Fibroblast of lung (primary cell): Measurements from ENCODE around the gene ZNF774. TPM values are rescaled to one million over a fixed set of nuclear protein-coding genes. Genes with fewer than 3 reads are reported as not detected.
A peak's percentile ranks its signal among the peaks of the same experiment; 100 is the strongest.

ENCODE experiments used
- DNase-seq, 2 donors: peaks; one replicate each; pipeline versions ENCODE4 v3.0.0 to v3.0.0-alpha.2; 2010; ENCODE audit warnings: low read depth in 2 of 2
- H2AFZ ChIP-seq: 2 replicates; pipeline ENCODE4 v1.5.1; 2012; ENCODE audit warnings: low read length, control low read depth, inconsistent platforms
- H3K27ac ChIP-seq: 2 replicates; pipeline ENCODE4 v1.5.1; 2011; ENCODE audit warnings: low read length, control low read depth; ENCODE audit not compliant: insufficient read depth
- H3K27me3 ChIP-seq: 2 replicates; pipeline ENCODE4 v1.5.1; 2011; ENCODE audit warnings: mild to moderate bottlenecking, low read length; ENCODE audit not compliant: control insufficient read depth, insufficient read depth
- H3K36me3 ChIP-seq: 2 replicates; pipeline ENCODE4 v1.5.1; 2011; ENCODE audit warnings: low read length; ENCODE audit not compliant: control insufficient read depth, insufficient read depth
- H3K4me1 ChIP-seq: 2 replicates; pipeline ENCODE4 v1.5.1; 2011; ENCODE audit warnings: low read length; ENCODE audit not compliant: control insufficient read depth, insufficient read depth; ENCODE audit errors: extremely low read depth
- H3K4me2 ChIP-seq: 2 replicates; pipeline ENCODE4 v1.5.1; 2011; ENCODE audit warnings: low read length, control low read depth; ENCODE audit not compliant: insufficient read depth; ENCODE audit errors: extremely low read depth
- H3K4me3 ChIP-seq, 4 experiments: fragments of 200-600 bp in 1 of 4; sonication (generic) in 1 of 4; replicated peaks in 1 of 4; 2 replicates each; pipeline ENCODE4 v1.5.1; 2011 to 2016; ENCODE audit warnings: low read length in 4 of 4, low read depth in 3 of 4, mild to moderate bottlenecking in 3 of 4, control low read depth in 2 of 4, inconsistent platforms in 1 of 4, mixed read lengths in 1 of 4; ENCODE audit not compliant: insufficient read depth in 1 of 4; ENCODE audit errors: control extremely low read depth in 1 of 4
- H3K79me2 ChIP-seq: 2 replicates; pipeline ENCODE4 v1.5.1; 2012; ENCODE audit warnings: mild to moderate bottlenecking, low read length, inconsistent platforms; ENCODE audit not compliant: control insufficient read depth, insufficient read depth
- H3K9ac ChIP-seq: 2 replicates; pipeline ENCODE4 v1.5.1; 2011; ENCODE audit warnings: mild to moderate bottlenecking, low read length, control low read depth; ENCODE audit not compliant: insufficient read depth
- H3K9me3 ChIP-seq: 2 replicates; pipeline ENCODE4 v1.5.1; 2012; ENCODE audit warnings: low read depth, low read length; ENCODE audit not compliant: control insufficient read depth, insufficient read depth
- H4K20me1 ChIP-seq: 2 replicates; pipeline ENCODE4 v1.5.1; 2011; ENCODE audit warnings: low read length; ENCODE audit not compliant: control insufficient read depth, insufficient read depth; ENCODE audit errors: extremely low read depth
- EZH2 ChIP-seq: IDR thresholded peaks from 2 replicates; pipeline ENCODE4 v1.5.1; 2012; ENCODE audit warnings: low read length, control low read depth, mild to moderate bottlenecking; ENCODE audit errors: missing control alignments
- polyA plus RNA-seq, 2 donors: library from polyadenylated mRNA; depleted of rRNA in 1 of 2; stranded (reverse) in 1 of 2; unstranded in 1 of 2; fragments of >200 nt; gene quantifications; 2 replicates each; pipeline ENCODE4 v1.2.1, GENCODE V29; 2011 to 2012; ENCODE audit warnings: missing spikeins in 1 of 2
- total RNA-seq: library from RNA; depleted of rRNA; stranded (reverse); fragments of >200 nt; gene quantifications from 2 replicates; pipeline ENCODE4 v1.2.1, GENCODE V29; 2014
- TF ChIP-seq, protein P1 (sequence below), 2 donors: IDR thresholded peaks in 1 of 2; conservative IDR thresholded peaks in 1 of 2; 1 replicate in 1 of 2; 2 replicates in 1 of 2; pipeline ENCODE4 v1.5.1; 2011 to 2012; ENCODE audit warnings: low read length in 2 of 2, control low read depth in 1 of 2, inconsistent platforms in 1 of 2, low read depth in 1 of 2, mild to moderate bottlenecking in 1 of 2

Gene ZNF774
- total and polyA plus RNA-seq, 2 donors (not counting 1 experiment from before 2014, with no cell fraction given): 1.3 to 1.8 TPM

- H3K27me3 ChIP-seq: no peaks in the 10 kb centered on the region
- peaks cover 2% of the 10 kb centered on the region for H3K4me1 ChIP-seq
- peak overlapping the region; percentile 85 for H3K27ac ChIP-seq
- H3K9me3 ChIP-seq: no peaks in the 10 kb centered on the region
- H3K79me2 ChIP-seq: peaks cover 52% of the 10 kb centered on the region
- H4K20me1 ChIP-seq: no peaks in the 10 kb centered on the region
- peak; percentile 50 to 59 for DNase-seq
- H3K9ac ChIP-seq: peak overlapping the region; percentile 97
- peak overlapping the region; percentile 81 for H3K4me2 ChIP-seq
- H3K36me3 ChIP-seq: peaks cover 3% of the 10 kb centered on the region
- no peak overlapping the region for H2AFZ ChIP-seq
- peak overlapping the region; percentile 60 to 97 (median 81) for H3K4me3 ChIP-seq
- no peak for TF ChIP-seq EZH2
- TF ChIP-seq, protein P1, sequence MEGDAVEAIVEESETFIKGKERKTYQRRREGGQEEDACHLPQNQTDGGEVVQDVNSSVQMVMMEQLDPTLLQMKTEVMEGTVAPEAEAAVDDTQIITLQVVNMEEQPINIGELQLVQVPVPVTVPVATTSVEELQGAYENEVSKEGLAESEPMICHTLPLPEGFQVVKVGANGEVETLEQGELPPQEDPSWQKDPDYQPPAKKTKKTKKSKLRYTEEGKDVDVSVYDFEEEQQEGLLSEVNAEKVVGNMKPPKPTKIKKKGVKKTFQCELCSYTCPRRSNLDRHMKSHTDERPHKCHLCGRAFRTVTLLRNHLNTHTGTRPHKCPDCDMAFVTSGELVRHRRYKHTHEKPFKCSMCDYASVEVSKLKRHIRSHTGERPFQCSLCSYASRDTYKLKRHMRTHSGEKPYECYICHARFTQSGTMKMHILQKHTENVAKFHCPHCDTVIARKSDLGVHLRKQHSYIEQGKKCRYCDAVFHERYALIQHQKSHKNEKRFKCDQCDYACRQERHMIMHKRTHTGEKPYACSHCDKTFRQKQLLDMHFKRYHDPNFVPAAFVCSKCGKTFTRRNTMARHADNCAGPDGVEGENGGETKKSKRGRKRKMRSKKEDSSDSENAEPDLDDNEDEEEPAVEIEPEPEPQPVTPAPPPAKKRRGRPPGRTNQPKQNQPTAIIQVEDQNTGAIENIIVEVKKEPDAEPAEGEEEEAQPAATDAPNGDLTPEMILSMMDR (conservative IDR thresholded peaks at IDR 0.05 in 1 of 2, IDR thresholded peaks at IDR 0.05 in 1 of 2; ENCODE audit: low read depth in 1 of 2, low read length in 2 of 2): no peak
These were observed 36.6 kb downstream of the ZNF774 start for GRCh38 chr15:90388462-90389380.

DNA sequence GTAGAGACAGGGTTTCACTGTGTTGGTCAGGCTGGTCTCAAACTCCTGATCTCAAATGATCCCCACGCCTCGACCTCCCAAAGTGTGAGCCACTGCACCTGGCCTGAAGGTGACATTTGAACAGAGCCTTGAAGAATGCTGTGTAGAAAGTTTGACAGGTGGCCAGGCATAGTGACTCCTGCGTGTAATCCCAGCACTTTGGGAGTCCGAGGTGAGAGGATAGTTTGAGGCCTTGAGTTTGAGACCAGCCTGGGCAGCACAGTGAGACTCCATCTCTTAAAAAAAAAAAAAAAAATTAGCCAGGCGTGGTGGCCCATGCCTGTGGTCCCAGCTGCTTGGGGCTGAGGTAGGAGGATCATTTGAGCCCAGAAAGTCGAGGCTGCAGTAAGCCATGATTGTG lies 37.4 kb downstream of the ZNF774 start:
- Histone ChIP-seq H3K79me2 (peaks cover 60% of the 10 kb centered on the region), H3K27ac (peak overlapping the region; percentile 85), H2AFZ (no peak overlapping the region), H3K4me3 (peak overlapping the region; percentile 60 to 97 (median 81)), H3K4me1 (peaks cover 2% of the 10 kb centered on the region), H3K36me3 (peaks cover 3% of the 10 kb centered on the region), H3K9me3 (no peaks in the 10 kb centered on the region), H3K4me2 (peak overlapping the region; percentile 81), H4K20me1 (no peaks in the 10 kb centered on the region), H3K9ac (peak overlapping the region; percentile 97), H3K27me3 (no peaks in the 10 kb centered on the region)
- TF ChIP-seq, protein P1 (conservative IDR thresholded peaks at IDR 0.05 in 1 of 2, IDR thresholded peaks at IDR 0.05 in 1 of 2; ENCODE audit: low read depth in 1 of 2, low read length in 2 of 2): no peak
- no peak for TF ChIP-seq EZH2
- no peak for DNase-seq

- Histone ChIP-seq H2AFZ (no peak overlapping the region), H3K79me2 (peaks cover 89% of the 10 kb centered on the region), H3K9me3 (no peaks in the 10 kb centered on the region), H3K4me2 (no peak overlapping the region), H4K20me1 (no peaks in the 10 kb centered on the region), H3K4me3 (no peak overlapping the region), H3K27me3 (no peaks in the 10 kb centered on the region), H3K9ac (no peak overlapping the region), H3K27ac (no peak overlapping the region), H3K4me1 (peaks cover 2% of the 10 kb centered on the region), H3K36me3 (peaks cover 5% of the 10 kb centered on the region)
- no peak for TF ChIP-seq EZH2
- TF ChIP-seq, protein P1 (conservative IDR thresholded peaks at IDR 0.05 in 1 of 2, IDR thresholded peaks at IDR 0.05 in 1 of 2; ENCODE audit: low read depth in 1 of 2, low read length in 2 of 2): no peak
- no peak for DNase-seq
These were observed 41.0 kb downstream of the ZNF774 start for GRCh38 chr15:90393040-90393439.
